ENCODE results near the gene FSTL5. TPM values are rescaled to one million over a fixed set of nuclear protein-coding genes. Genes with fewer than 3 reads are reported as not detected.

The FSTL5 gene
- total RNA-seq, 1 donor from 2014 or later: not detected

DNA sequence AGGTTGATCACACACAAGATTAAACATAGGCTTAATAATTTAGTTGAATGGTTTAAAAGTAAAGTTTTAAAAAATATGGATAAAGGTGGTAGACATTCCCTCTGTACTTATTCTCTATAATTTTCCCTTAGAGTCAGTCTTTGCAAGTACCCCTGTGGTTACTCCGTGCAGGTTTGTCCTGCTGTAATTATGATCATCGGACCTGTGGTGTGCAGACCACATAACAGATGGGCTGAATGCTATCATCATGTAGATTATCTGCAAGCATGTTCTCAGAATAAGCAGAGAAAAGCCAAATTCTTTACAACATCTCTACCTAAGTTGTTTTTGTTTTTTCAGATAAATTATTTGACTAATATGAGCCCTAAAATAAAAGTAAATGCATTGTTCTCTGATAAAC is 146.8 kb downstream of the FSTL5 start:
- DNase-seq (no peak), ATAC-seq (ENCODE audit: low read depth) (no peak)
- Mint-ChIP-seq H3K4me1 (no peaks in the 10 kb centered on the region), H3K27ac (no peak overlapping the region), H3K36me3 (ENCODE audit: low read depth) (no peaks in the 10 kb centered on the region), H3K27me3 (no peaks in the 10 kb centered on the region), H3K4me3 (no peak overlapping the region), H3K9me3 (no peaks in the 10 kb centered on the region)
- TF ChIP-seq, protein P1, sequence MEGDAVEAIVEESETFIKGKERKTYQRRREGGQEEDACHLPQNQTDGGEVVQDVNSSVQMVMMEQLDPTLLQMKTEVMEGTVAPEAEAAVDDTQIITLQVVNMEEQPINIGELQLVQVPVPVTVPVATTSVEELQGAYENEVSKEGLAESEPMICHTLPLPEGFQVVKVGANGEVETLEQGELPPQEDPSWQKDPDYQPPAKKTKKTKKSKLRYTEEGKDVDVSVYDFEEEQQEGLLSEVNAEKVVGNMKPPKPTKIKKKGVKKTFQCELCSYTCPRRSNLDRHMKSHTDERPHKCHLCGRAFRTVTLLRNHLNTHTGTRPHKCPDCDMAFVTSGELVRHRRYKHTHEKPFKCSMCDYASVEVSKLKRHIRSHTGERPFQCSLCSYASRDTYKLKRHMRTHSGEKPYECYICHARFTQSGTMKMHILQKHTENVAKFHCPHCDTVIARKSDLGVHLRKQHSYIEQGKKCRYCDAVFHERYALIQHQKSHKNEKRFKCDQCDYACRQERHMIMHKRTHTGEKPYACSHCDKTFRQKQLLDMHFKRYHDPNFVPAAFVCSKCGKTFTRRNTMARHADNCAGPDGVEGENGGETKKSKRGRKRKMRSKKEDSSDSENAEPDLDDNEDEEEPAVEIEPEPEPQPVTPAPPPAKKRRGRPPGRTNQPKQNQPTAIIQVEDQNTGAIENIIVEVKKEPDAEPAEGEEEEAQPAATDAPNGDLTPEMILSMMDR (IDR thresholded peaks at IDR 0.05): no peak
- CTCF ChIA-PET: no interaction called here
- intact Hi-C loops (cut with micrococcal nuclease): no loop called here
- POLR2A ChIA-PET: no interaction called here

DNA sequence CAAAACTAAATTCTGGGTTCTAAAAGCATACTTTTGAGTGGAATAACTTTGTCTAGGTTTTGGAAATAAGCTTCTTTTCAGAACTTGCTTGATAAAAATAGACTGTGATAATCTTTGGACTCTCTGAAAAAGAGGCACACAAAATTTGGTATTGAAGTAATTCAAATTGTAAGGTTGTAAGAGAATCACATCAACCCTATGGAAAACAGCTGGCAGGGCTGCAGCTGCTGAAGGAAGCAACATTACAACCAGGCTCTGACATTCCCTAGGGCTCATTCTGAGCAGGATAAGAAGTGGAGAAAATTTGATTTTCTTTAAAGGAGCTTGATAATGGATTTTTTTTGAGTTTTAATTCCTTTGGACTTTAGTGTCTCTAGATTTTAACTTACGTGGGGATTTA is 147.6 kb downstream of the FSTL5 start:
- ATAC-seq (ENCODE audit: low read depth) (no peak), DNase-seq (no peak)
- Mint-ChIP-seq H3K4me3 (no peak overlapping the region), H3K27me3 (no peaks in the 10 kb centered on the region), H3K9me3 (no peaks in the 10 kb centered on the region), H3K4me1 (no peaks in the 10 kb centered on the region), H3K36me3 (ENCODE audit: low read depth) (no peaks in the 10 kb centered on the region), H3K27ac (no peak overlapping the region)
- ChIA-PET POLR2A (interaction anchor here (0.6 kb wide), 1 partner anchor 20 kb away, joined by 3 read pairs; no protein-coding TSS in a partner anchor), CTCF (no interaction called here)
- TF ChIP-seq, protein P1 (IDR thresholded peaks at IDR 0.05): no peak
- intact Hi-C loops (cut with micrococcal nuclease): no loop called here

DNA sequence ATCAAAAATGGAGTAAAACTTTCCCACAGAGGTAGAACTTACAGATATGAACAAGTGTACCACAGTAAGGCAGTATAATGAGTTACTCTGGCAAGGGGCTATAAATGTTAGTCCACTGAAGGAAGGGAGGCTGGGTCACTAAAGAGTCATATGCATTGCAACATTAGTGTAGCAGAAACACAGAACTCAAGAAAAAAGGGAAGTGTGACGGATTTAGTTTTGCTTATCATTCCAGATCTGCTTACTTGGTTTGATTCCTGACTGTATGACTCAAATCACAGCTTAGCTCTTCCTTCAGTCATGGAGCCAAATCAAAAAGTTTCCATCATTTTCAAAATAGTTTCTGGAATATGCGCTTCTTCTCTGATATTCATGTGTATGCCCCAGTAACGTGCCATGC is 148.7 kb downstream of the FSTL5 start:
- intact Hi-C loops (cut with micrococcal nuclease): no loop called here
- Mint-ChIP-seq H3K27me3 (no peaks in the 10 kb centered on the region), H3K4me1 (no peaks in the 10 kb centered on the region), H3K4me3 (no peak overlapping the region), H3K36me3 (ENCODE audit: low read depth) (no peaks in the 10 kb centered on the region), H3K27ac (no peak overlapping the region), H3K9me3 (no peaks in the 10 kb centered on the region)
- TF ChIP-seq, protein P1 (IDR thresholded peaks at IDR 0.05): no peak
- ATAC-seq (ENCODE audit: low read depth) (no peak), DNase-seq (no peak)
- CTCF ChIA-PET: no interaction called here
- POLR2A ChIA-PET: no interaction called here

DNA sequence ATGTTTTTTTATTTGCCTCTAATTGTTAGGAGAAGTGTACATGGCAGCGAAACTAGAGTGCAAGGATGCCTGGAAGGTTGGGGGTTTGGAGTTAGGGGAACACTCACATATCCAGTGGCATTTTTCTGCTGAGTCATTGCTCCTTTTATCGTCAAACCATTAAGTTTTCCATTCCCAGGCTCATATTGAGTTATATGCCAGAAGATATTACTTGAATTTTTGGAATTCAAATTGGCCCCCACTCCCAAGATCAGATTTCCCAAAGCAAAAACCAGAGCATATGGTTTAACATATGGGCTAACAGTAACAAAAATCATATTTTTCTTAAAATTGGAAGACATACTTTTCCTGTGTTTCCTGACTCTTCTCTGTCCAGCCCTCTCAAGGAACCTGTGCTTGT is 152.7 kb downstream of the FSTL5 start:
- intact Hi-C loops (cut with micrococcal nuclease): no loop called here
- Mint-ChIP-seq H3K4me3 (no peak overlapping the region), H3K9me3 (no peaks in the 10 kb centered on the region), H3K4me1 (no peaks in the 10 kb centered on the region), H3K27ac (no peak overlapping the region), H3K36me3 (ENCODE audit: low read depth) (no peaks in the 10 kb centered on the region), H3K27me3 (no peaks in the 10 kb centered on the region)
- TF ChIP-seq, protein P1 (IDR thresholded peaks at IDR 0.05): no peak
- ChIA-PET POLR2A (no interaction called here), CTCF (no interaction called here)
- no peak for DNase-seq
- ATAC-seq (ENCODE audit: low read depth): no peak

DNA sequence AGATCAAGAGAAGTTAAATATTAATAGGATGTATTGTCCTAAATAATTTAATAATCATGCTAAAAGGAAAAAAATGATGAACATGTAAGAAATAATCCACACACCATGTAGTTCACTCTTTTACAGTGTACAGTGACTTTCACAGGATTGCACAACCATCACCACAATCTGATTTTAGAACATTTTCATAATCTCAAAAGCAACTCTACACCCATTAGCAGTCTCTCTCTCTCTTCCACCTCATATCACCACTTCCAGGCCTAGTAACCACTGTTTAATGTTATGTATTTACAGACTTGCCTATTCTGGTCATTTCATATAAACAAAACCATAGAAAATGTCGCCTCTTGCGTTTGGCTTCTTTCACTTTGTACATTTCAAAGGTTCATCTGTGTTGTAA is 153.4 kb downstream of the FSTL5 start:
- intact Hi-C loops (cut with micrococcal nuclease): no loop called here
- POLR2A ChIA-PET: no interaction called here
- TF ChIP-seq, protein P1 (IDR thresholded peaks at IDR 0.05): no peak
- Mint-ChIP-seq H3K27me3 (no peaks in the 10 kb centered on the region), H3K9me3 (no peaks in the 10 kb centered on the region), H3K27ac (no peak overlapping the region), H3K36me3 (ENCODE audit: low read depth) (no peaks in the 10 kb centered on the region), H3K4me3 (no peak overlapping the region), H3K4me1 (no peaks in the 10 kb centered on the region)
- no peak for DNase-seq
- CTCF ChIA-PET: no interaction called here
- ATAC-seq (ENCODE audit: low read depth): no peak
